Psoas muscle (tissue), 8 donors: ENCODE data around the gene USP10. TPM values are rescaled to one million over a fixed set of nuclear protein-coding genes. Genes with fewer than 3 reads are reported as not detected.
A peak's percentile ranks its signal among the peaks of the same experiment; 100 is the strongest.

ENCODE experiments used
- ATAC-seq, 4 donors: fragments of 200-7000 bp; cut with Tn5 transposase; one replicate each; pipeline ENCODE4 v1.9.1; 2020; ENCODE audit warnings: moderate library complexity in 3 of 4, mild to moderate bottlenecking in 2 of 4
- DNase-seq, 2 donors: peaks; one replicate each; pipeline ENCODE4 v3.0.0-alpha.2; 2020
- H3K27ac ChIP-seq: fragments of 200-600 bp; one replicate; pipeline ENCODE4 v1.8.0; 2022
- H3K27me3 ChIP-seq, 3 donors: fragments of 200-600 bp in 1 of 3; one replicate each; pipeline versions ENCODE4 v1.6.1 to v1.8.0; 2013 to 2022; ENCODE audit warnings: low read length in 2 of 3, mild to moderate bottlenecking in 2 of 3, moderate library complexity in 1 of 3; ENCODE audit not compliant: insufficient read depth in 3 of 3
- H3K36me3 ChIP-seq, 2 donors: fragments of 200-600 bp in 1 of 2; one replicate each; pipeline versions ENCODE4 v1.6.1 to v1.8.0; 2013 to 2022; ENCODE audit warnings: low read depth in 1 of 2, mild to moderate bottlenecking in 1 of 2, moderate library complexity in 1 of 2; ENCODE audit not compliant: insufficient read depth in 1 of 2
- H3K4me1 ChIP-seq: fragments of 200-600 bp; one replicate; pipeline ENCODE4 v1.8.0; 2022
- H3K4me3 ChIP-seq: fragments of 200-600 bp; one replicate; pipeline ENCODE4 v1.8.0; 2022; ENCODE audit warnings: mild to moderate bottlenecking
- H3K9me3 ChIP-seq: fragments of 200-600 bp; one replicate; pipeline ENCODE4 v1.8.0; 2022
- WGBS, 3 donors: extraction: QIAGEN DNeasy Blood & Tissue Kit; methylation state at CpG; one replicate each; pipeline versions ENCODE4 v1.1.6 to v1.1.7; 2013; 5-methylcytosine and 5-hydroxymethylcytosine counted together
- intact Hi-C, 2 donors: fragments of 100-400 bp; cut with DNase I; formaldehyde crosslinking; loops; one replicate each; pipeline versions ENCODE4 v1.11.0 to v1.14.2; 2022
- polyA plus RNA-seq, 3 donors: library from polyadenylated mRNA; stranded (reverse); fragments of 200-250 nt; gene quantifications; one replicate each; pipeline ENCODE4 v1.2.3, GENCODE V29; 2013
- total RNA-seq, 4 donors: library from RNA; stranded (reverse); fragmentation: NEBNext Ultra II Directional in 2 of 4; extraction: Animal tissue kit (Norgen Biotek cat#: 25700) in 2 of 4; gene quantifications; one replicate each; pipeline versions ENCODE4 v1.2.1 to v1.2.4, GENCODE V29; 2021 to 2023
- TF ChIP-seq, protein P1 (sequence below): fragments of 200-600 bp; IDR thresholded peaks from one replicate; pipeline ENCODE4 v1.8.0; 2022; ENCODE audit warnings: antibody characterized with exemption
- donor health status: healthy with polysubstance abuse.
- donor health status: DM: no; HTN: no; CAD: no; lungs with moderate emphysema.
- donor health status: Bipolar disorder and iron deficiency.
- donor health status: healthy.
- donor health status: DM: yes; HTN: yes; CAD: no.
- donor health status: DM: no; HTN: no; CAD: no.
- donor health status: DM: no; HTN: no; CAD: no.
- donor health status: DM: yes; HTN: yes; CAD: no.

Gene USP10
- total and polyA plus RNA-seq, 7 donors: 33.9 to 93.0 (median 69.2) TPM

DNA sequence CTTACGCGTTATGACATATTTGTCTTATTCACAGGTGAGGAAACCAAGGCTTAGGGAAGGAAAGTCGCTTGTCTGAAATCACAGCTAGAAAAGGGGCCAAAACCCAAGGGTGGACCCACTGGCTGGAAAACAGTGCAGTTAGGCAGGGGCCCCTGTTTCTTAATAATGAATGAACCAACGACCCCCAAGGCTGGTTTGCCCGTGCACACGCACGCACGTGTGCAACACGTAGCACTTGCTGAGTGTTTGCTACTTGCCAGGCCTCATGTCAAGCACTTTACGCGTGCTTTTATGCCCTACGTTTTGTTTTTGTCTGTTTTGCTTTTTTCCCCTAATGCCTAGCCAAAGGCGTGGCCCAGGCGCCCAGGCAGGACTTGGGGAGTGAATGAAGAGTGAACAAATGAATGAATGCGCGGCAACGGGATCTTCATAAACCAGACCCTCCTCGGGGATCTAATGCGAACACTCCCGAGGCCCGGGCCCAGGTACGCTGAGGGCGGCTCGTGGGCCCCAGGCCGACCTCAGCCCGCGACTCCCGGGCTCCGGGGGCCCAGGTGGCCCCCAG is 571 bp upstream of the USP10 start:
- Histone ChIP-seq H3K4me1 (peaks cover 21% of the 10 kb centered on the region), H3K9me3 (no peaks in the 10 kb centered on the region), H3K27me3 (no peaks in the 10 kb centered on the region), H3K36me3 (no peaks in the 10 kb centered on the region), H3K4me3 (peak overlapping the region; percentile 98), H3K27ac (peak overlapping the region; percentile 88)
- intact Hi-C loops: no loop called here
- TF ChIP-seq, protein P1, sequence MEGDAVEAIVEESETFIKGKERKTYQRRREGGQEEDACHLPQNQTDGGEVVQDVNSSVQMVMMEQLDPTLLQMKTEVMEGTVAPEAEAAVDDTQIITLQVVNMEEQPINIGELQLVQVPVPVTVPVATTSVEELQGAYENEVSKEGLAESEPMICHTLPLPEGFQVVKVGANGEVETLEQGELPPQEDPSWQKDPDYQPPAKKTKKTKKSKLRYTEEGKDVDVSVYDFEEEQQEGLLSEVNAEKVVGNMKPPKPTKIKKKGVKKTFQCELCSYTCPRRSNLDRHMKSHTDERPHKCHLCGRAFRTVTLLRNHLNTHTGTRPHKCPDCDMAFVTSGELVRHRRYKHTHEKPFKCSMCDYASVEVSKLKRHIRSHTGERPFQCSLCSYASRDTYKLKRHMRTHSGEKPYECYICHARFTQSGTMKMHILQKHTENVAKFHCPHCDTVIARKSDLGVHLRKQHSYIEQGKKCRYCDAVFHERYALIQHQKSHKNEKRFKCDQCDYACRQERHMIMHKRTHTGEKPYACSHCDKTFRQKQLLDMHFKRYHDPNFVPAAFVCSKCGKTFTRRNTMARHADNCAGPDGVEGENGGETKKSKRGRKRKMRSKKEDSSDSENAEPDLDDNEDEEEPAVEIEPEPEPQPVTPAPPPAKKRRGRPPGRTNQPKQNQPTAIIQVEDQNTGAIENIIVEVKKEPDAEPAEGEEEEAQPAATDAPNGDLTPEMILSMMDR: no peak
- WGBS, 3 donors: 22 to 27% (median 24%) methylated on average over 25 to 29 of the region's 29 CpGs
- ATAC-seq (peak in 2 of 4 donors; percentile 7 to 11), DNase-seq (no peak)

DNA sequence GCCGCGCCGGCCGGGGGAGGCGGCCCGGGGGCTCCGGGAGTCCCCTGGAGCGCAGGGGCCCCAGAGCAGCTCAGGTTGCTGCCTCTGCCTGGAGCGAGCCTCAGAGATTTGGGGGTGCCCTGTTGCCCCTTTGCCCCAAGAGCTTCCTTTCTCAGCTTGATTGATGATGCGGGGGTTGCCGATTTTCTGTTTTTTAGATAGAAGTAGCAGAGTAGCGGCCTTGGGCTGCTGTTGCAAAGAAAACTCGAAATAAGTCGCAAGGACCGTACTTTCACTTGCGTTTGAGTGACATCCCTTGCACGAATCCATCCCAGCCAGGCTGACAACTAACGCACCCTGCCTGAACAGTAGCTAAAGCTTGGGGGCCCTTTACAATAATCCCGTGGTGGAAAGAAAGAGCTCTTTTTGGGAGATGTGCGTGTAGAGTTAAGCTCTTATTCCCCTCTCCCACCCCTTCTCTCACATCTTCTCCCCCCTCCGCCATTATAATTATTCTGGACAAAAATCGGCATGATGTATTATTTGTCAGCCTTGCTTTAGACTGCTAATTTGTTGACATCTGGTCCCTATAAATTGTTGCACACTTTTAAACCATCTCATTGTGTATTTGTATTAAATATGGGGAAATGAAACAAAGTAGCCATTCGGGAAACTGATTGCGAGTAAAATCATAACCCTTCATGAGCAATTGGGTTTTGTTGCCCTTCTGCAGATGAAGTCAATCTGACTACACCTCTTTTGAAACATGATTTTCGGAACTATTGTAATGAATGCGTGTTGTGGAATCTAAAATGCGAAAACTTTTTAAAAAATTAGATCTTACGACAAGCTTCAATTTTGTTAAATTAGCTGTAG is 873 bp downstream of the USP10 start:
- H3K4me3 ChIP-seq: peak overlapping the region; percentile 98
- no peaks in the 10 kb centered on the region for H3K36me3 ChIP-seq
- intact Hi-C loops: no loop called here
- H3K9me3 ChIP-seq: no peaks in the 10 kb centered on the region
- WGBS, 3 donors: 4 to 6% (median 4%) methylated on average over 27 to 28 of the region's 28 CpGs
- no peaks in the 10 kb centered on the region for H3K27me3 ChIP-seq
- peaks cover 26% of the 10 kb centered on the region for H3K4me1 ChIP-seq
- DNase-seq (peak in 1 of 2 donors; percentile 17), ATAC-seq (peak in 3 of 4 donors; percentile 21 to 59 (median 37))
- TF ChIP-seq, protein P1: no peak
- H3K27ac ChIP-seq: peak overlapping the region; percentile 88

DNA sequence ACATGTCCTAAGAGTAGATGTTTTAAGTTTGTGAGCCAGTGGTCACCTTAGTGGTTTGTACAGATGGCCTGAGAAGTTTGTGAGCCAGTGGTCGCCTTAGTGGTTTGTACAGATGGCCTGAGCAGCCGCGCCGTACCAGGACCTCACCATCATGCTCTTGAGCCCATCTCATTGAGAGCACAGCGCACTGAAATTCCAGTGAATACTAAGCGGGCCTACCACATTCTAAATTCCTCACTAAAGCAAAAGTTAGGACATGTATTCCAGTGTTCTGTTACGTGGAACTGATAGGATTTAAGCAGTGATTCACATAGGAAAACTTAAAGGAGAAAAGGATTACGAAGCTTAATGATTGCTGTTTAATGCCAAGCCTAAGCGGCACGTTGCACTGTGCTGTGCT is 3.9 kb downstream of the USP10 start:
- H3K9me3 ChIP-seq: no peaks in the 10 kb centered on the region
- H3K27me3 ChIP-seq: no peaks in the 10 kb centered on the region
- TF ChIP-seq, protein P1: no peak
- no peak overlapping the region for H3K4me3 ChIP-seq
- no peaks in the 10 kb centered on the region for H3K36me3 ChIP-seq
- H3K4me1 ChIP-seq: peaks cover 40% of the 10 kb centered on the region
- H3K27ac ChIP-seq: no peak overlapping the region
- DNase-seq (no peak), ATAC-seq (no peak)
- intact Hi-C loops: no loop called here
- 70 to 83% (median 80%) methylated on average over 10 of the region's 10 CpGs for WGBS, 3 donors

DNA sequence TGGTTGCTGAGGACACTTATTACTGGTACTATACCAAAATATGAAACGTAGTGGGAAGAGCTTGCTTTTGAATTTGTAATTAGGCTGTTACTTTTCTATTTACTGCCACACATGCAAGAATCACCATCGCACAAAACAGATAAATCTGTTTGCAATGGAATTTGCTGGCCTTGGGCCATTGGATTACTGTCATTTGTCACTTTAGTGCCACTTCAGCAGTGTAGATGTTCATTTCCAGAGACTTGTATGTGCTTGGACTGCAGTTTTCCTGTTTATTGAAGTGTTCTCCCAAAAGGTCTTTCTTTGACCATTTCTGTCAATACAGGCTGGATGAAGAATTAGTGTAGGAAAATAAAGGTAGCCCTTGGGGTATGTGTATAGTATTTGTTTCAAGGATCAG is 4.5 kb downstream of the USP10 start:
- H3K4me1 ChIP-seq: peaks cover 42% of the 10 kb centered on the region
- 37 to 62% (median 43%) methylated on average over 2 of the region's 2 CpGs for WGBS, 3 donors

More for the DNA sequence above, 4.5 kb downstream of the USP10 start:
- DNase-seq (no peak), ATAC-seq (no peak)
- no peak overlapping the region for H3K4me3 ChIP-seq
- no peaks in the 10 kb centered on the region for H3K36me3 ChIP-seq
- H3K27me3 ChIP-seq: no peaks in the 10 kb centered on the region
- H3K27ac ChIP-seq: no peak overlapping the region
- TF ChIP-seq, protein P1: no peak
- H3K9me3 ChIP-seq: no peaks in the 10 kb centered on the region
- intact Hi-C loops: no loop called here
